GM12873 (cell line): ENCODE results near the gene RACK1.
A peak's percentile ranks its signal among the peaks of the same experiment; 100 is the strongest.

Source experiments
- TF ChIP-seq, protein P1 (sequence below): IDR thresholded peaks from 2 replicates; pipeline ENCODE4 v1.5.1; 2012; ENCODE audit warnings: low read depth, mild to moderate bottlenecking, moderate library complexity, low read length, control low read depth; ENCODE audit not compliant: insufficient read depth; ENCODE audit errors: missing control alignments

Gene RACK1

DNA sequence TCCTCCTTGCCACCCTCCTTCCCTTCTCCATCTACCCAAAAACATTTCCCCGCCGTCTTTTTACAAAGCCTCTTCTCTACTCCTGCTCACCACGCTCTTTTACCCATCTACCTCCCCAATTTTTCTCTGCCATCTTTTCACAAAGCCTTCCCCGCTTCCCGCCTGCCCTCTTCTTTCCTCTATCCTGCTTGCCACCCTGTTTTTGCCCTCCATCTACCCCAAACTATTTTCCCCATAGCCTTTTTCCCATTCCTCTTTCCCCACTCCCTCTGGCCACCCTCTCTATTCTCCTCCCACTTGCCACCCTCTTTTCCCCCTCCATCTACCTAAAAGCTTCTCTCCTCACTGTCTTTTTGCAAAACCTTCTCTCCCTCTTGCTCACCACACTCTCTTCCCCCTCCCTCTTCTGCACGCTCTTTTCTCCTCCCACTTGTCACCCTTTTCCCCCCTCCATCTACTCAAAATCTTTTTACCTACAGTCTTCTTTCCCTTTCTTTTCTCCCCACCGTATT is 36.6 kb upstream of the RACK1 start:
- TF ChIP-seq, protein P1, sequence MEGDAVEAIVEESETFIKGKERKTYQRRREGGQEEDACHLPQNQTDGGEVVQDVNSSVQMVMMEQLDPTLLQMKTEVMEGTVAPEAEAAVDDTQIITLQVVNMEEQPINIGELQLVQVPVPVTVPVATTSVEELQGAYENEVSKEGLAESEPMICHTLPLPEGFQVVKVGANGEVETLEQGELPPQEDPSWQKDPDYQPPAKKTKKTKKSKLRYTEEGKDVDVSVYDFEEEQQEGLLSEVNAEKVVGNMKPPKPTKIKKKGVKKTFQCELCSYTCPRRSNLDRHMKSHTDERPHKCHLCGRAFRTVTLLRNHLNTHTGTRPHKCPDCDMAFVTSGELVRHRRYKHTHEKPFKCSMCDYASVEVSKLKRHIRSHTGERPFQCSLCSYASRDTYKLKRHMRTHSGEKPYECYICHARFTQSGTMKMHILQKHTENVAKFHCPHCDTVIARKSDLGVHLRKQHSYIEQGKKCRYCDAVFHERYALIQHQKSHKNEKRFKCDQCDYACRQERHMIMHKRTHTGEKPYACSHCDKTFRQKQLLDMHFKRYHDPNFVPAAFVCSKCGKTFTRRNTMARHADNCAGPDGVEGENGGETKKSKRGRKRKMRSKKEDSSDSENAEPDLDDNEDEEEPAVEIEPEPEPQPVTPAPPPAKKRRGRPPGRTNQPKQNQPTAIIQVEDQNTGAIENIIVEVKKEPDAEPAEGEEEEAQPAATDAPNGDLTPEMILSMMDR, result no peak

DNA sequence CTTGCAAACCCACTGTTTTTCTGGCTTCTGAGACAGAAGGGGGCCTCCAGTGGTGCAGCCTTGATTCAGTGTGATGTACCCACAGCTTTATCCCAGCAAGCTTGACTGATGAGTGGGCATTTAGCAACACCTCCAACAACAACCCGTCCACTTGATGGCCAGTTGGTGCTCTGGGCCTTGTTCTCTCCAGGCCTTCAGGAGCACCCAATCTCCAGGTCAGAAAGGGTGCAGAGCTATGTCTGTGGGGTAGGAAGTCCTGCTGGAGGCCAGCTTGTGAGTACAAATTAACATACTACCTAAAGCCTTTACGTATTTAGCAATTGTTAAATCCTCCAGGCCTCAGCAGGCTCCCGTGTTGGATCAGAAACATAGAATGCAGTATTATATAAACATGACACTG is 27.4 kb upstream of the RACK1 start:
- TF ChIP-seq, protein P1, result no peak

DNA sequence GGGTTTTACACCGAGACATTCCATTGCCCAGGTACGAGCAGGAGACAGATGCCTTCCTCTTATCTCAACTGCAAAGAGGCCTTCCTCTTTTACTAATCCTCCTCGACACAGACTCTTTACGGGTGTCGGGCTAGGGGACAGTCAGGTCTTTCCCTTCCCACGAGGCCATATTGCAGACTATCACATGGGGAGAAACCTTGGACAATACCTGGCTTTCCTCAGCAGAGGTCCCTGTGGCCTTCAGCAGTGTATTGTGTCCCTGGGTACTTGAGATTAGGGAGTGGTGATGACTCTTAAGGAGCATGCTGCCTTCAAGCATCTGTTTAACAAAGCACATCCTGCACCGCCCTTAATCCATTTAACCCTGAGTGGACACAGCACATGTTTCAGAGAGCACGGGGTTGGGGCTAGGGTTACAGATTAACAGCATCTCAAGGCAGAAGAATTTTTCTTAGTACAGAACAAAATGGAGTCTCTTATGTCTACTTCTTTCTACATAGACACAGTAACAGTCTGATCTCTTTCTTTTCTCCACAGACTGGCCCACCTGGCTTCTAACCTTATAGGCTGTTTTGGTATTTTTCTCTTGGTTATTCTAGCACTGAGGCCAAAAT is 23.7 kb upstream of the RACK1 start:
- TF ChIP-seq, protein P1, result peak; percentile 4

DNA sequence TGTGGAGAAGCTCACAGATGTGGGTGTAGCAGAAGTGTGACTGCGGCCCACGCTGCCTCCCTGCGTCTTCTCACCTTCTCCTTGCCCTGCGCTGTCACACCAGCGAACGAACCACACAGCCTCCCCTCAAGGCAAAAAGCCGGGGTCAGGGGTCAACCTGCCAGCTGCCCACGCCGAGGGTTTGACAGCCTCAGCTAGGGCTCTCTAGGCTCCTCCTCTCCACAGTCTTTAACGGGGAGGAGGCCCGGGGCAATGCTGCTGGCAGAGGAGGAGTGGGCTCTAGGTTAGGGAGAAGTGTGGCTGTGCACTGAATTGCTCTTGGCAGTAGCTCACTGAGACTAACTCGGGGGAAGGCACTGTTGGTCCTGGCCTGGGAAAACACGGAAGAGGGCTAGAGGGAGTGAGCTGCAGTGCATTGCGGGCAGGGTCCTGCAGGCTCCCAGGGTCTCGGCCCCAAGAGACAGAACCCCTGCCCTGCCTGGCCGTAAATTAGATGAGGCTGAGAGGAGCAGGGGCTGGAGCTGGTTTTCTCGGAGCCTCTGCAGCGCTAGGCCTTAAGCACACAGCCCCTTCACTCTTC is 21.5 kb upstream of the RACK1 start:
- TF ChIP-seq, protein P1, result no peak

DNA sequence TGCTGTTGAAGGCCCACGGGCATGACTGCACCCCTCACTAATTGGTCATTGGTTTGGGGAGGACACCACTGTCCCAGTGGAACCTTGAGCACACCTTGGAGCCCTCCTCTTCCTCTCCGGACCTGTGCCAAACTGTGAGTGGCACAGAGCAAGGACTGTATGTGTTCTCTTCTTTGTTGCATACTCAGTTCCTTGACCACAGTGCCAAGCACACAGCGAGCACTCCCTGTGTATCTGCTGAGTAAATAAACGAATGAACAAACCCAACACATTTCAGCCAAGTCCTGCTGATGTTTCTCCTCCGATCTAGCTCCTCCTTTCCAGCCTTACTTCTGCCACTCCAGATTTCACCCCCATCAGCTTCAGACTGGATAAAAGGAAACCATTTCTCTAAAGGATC is 19.9 kb upstream of the RACK1 start:
- TF ChIP-seq, protein P1, result no peak

DNA sequence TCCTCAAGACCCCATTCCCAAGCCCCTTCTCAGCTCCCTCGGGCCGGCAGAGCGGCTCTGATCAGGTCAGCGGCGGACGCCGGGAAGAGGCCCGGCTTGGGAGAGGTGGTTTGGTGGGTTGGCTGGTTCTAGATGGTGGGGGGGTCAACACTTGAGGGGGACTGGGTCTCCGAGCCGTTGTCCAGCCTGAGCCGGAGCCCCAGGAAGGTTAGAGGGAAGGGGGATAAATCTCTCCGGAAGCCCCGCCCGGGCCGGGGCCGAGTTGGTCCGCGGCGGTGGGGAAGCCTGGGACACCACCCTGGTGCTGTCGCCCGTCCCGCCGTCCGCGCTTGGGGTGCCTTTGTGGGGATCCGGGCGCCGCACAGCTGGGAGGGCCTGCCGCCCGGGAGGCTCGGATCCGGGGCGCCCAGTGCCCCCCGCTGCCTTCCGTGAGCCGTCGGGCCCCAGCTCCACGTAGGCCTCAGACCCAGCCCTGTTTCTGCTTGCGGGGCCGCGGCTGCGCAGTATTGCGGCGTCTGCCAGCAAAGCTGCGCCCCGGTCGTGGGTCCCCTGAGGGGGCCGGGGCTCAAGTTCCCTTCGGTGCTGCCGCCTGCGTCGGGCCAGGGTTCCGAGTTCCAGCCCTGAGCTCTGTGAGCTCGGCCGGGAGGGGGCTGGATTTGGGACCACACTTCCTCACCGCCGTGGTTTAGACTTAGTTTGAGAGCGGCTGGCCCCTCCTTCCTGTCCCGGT is 17.8 kb upstream of the RACK1 start:
- TF ChIP-seq, protein P1, result no peak

DNA sequence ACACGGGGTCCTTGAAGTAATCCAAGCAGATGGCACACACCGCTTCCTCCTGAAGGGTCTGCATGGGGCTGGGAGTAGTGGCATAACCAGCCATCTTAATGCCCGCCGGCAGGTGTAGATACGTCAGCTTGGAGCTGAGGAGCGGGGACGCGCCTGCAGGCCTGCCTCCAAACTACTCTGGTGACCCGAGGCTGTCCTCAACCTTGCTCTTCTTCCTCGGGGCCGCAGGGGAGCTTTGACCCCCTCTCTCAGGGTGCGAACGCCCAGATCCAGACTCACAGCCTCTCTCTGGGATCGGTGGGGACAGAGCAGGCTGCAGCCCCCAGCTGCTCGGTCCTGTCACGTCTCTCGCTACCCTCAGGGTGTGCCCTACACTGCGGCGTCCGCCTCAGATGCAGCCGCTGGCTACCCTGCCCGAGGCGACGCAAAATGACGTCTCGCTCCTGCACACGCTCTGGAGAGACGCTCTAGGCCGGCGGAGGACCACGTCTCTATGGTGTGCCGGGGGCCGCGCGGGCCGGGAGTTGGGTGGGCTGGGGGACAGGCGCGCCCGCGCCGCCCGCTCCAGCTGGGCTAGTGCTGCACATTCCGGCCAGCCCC is 17.1 kb upstream of the RACK1 start, which contains the start of gene TRIM52:
TRIM52 (minus strand) TSS at position 424 of the 600 bp plus-strand sequence; CDS start at position 94, 330 bp downstream.
- TF ChIP-seq, protein P1, result no peak
